GM19467 (cell line): ENCODE measurements around the gene SPTBN1.

ENCODE experiments used
- ATAC-seq: cut with Tn5 transposase; IDR thresholded peaks from one replicate; pipeline ENCODE4 v1.9.1; 2021; ENCODE audit warnings: mild to moderate bottlenecking, moderate library complexity; ENCODE audit not compliant: unreplicated experiment

Gene SPTBN1

GRCh38 chr2:54549430-54549829 is 93.3 kb downstream of the SPTBN1 start:
- no peak for ATAC-seq

- ATAC-seq: no peak
Measured at GRCh38 chr2:54549917-54550518, 93.9 kb downstream of the SPTBN1 start.

DNA sequence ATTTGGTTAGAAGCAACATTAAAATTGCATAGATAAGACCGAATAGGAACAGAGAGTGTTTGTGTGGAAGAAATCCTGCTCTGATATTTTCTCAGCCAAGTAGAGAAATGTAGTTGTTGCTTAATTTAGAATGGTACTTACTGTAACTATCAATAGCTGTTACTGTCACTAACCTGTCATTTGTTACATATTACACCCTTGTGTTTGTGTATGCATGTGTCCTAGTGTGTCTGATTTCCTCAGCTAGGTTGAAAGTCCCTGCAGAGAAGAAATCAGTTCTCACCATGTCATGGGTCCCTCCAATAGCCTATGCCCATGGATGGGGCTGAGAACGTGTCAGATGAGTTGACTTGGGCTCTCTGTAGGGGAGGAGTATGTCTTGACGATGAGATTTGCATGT is 94.4 kb downstream of the SPTBN1 start:
- no peak for ATAC-seq

DNA sequence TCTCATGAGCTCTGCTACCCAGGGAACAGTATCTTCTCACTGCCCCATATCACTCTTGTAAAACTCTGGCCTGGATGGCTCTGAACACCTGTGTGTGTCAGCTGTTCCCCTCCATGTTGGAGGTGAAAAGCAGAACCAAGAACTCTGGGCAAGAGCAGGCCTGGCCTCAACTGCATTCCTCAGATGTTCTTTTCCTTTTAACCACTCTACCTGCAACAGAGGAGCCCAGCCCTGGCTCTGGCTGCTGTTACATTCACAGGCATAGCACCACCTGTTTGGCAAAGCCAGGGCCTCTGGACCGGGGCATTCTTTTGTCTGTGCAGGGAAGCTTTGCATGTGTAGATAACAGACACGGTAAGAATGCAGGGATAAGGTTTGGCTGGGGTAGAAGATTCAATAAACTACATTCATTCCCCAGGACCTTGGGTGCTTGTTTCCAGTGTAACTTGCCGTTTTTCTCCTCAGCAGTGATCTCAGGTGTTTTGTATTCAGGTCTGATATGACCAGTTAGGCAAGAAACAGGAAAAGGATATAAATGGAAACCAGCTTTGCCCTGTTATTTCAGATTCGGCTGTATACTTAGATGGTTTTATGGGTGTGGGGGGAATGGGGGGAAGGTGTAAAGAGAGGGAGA is 95.1 kb downstream of the SPTBN1 start:
- peak; percentile 49 for ATAC-seq

- no peak for ATAC-seq
Measured at GRCh38 chr2:54553075-54553474, 96.9 kb downstream of the SPTBN1 start.

GRCh38 chr2:54553775-54554174 is 97.6 kb downstream of the SPTBN1 start:
- ATAC-seq: no peak

DNA sequence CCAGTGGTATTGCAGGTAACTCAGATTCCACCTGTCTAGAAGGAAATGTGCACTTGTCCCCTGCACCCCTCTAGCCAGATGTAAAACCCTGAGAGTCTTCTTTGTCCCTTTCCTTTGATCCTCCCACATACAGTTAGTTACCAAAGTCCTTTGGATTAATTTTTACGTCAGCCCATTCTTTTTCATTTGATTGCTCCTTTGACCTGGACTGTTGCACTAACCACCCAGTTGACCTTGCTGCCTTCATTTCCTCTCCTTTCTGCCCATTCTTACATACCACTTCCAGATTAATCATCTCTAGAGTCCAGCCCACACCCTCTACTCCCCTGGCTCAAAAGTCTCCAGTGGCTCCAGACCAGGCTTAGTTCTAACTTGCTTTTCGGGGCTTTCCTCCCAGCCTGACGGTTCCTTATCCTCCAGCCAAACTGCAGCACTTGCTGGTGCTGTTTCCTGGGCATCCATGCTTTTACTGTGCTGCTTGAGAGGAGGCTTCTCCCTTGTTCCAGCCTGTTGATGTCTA is 99.3 kb downstream of the SPTBN1 start:
- no peak for ATAC-seq

GRCh38 chr2:54556621-54557121 is 100.5 kb downstream of the SPTBN1 start:
- no peak for ATAC-seq

DNA sequence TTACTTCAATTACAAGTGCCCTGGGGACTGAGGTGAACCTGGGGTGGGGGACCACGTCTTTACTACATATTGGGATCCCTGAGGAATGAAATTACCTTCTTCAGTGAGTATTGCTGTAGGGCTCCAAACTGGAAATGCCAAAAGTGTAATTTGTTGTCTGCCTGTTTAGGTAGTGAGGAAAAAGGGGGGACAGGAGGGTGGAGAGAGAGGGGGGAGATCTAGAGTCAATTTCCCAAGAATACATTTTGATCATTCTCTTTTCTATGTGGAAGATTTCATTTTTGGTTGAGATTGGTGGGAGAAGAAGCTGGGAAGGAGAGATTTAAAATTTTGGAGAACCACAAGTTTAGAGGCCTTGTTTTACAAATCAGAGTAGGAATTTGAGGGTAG is 101.1 kb downstream of the SPTBN1 start:
- ATAC-seq: no peak

DNA sequence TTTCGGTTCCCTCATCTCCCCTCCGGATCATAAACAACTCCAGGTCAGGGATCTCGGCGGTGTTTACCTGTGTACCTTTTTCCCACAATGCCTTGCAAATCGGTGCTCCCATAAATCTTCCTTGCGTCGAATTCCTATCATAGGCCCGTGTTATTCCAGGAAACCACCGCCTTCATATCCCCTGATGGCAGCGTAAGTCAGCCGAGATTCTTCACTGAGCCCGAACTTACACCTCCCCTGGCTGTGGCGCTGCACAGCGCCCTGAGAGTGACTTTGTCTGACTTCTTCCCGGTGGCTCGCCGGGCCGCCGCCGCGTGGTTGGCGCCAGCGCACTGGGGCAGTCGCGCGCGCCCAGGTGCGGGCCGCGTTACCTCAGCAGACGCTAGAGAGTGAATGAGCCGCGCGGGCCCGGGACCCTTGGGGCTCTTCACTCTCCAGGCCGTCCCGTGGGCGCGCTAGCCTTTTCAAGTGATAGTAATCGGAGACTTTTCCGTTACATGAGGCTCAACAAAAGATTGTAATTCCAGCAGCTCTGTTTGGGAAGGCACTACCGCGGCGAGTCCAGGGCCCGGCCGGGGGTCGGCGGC is 101.6 kb downstream of the SPTBN1 start:
- ATAC-seq: peak; percentile 44

DNA sequence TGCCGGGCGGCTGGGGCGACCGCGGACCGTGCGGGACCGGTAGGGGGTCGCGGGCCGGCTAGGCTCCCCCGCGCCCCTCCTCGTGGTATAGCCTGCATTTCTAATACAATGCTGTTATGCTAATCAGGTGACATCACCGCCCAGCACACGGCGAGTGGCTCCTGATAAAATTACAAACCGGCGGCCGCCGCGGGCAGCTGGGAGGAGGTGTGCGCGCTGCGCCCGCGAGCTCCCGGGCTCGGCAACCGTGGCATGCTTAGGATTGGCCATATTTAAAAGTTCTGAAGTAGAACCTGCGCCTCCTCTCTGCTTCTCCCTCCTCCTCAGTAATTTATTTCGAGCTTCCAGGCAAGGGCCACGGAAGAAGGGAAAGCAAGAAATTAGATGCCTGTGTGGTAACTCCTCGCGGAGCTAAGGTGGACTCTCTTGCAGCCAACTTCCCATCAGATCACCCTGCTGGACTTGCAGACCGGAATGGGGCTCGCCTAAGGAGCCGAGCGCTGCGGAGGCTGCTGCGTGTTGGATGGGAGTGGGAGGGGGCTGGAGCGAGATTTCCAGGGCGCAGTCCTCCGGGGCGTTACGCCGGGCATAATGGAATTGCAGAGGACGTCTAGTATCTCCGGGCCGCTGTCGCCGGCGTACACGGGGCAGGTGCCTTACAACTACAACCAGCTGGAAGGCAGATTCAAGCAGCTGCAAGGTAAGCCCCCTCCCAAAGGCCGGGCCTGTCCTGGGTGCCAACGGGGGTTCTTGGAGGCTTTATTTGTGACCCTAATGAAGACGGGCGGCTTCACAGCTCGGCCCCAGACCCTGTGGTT is 102.3 kb downstream of the SPTBN1 start:
- peak; percentile 38 for ATAC-seq

DNA sequence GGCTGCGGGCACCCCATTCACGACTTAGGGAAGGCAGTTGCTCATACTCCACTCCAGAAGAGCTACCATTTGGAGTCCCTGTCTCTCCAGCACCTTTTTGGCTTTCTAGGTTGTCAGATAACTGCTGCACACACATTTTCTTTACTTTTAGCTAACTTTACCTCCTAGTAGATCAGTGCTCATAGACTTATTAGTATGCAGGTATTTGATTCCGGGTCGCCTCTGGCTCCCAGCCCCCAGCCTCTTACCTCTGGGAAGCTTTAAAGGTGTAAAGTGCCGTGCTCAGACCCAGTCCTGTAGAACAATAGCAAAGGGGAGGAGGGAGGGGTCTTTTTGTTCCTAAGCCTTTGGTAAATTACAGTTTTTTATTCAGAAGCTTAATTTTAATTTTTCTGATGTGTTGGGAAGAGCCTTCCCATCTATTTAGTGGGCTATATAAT is 102.9 kb downstream of the SPTBN1 start:
- ATAC-seq: no peak

GRCh38 chr2:54559593-54560145 is 103.5 kb downstream of the SPTBN1 start:
- no peak for ATAC-seq

DNA sequence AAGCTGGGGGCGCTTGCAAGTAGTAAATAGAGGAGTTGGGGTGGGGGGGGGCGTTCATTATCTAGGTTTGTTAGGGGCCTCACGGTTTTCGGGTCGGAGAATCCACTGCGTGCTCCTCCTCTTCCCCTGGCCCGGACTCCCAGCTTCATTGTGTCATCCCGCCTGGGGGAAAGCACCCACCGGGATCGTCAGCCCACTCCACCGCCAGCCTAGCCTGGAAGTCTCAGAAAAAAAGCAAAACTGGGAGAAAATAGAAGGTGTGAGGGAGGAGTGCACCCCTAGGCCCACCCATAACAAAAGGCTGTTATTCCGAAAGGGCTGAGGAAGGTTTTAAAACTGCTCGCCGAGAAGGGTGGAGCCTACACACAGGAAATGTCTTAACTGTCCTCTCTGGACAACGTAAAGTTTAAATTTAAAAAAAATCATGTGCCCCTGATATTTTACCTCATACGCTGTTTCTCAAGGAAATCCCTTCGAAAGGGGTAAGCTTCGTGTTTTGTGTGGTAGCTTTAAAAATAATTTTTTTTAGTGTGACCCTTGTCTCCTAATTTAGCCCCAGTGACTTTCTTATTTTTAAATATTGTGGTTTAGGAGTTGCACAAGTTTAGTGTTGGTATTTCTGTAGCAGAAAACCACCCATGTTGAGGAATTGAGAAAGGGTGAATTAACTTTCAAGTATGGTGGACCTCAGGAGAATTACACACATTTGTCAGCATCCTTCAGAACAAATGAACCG is 104.2 kb downstream of the SPTBN1 start:
- ATAC-seq: peak; percentile 36

- ATAC-seq: no peak
Measured at GRCh38 chr2:54561010-54561409, 104.9 kb downstream of the SPTBN1 start.

DNA sequence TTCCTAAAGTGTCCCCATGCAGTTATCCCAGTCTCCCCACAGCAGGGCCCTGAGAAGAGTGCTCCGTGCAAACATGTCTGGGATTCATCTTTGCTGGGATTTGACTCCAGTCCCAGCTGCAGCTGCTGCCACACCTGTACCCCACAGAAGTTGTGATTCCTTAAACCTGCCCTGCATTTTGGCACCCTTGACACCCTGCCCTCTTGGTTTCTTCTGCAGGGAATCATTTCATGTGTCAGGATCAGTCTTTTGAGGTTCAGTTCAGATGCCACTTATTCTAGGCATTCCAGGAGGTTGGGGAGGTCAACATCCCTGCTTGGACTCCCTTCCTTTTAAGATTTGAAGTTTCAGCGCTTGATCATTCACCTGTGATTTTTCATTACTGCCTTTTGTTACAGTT is 108.3 kb downstream of the SPTBN1 start:
- no peak for ATAC-seq

DNA sequence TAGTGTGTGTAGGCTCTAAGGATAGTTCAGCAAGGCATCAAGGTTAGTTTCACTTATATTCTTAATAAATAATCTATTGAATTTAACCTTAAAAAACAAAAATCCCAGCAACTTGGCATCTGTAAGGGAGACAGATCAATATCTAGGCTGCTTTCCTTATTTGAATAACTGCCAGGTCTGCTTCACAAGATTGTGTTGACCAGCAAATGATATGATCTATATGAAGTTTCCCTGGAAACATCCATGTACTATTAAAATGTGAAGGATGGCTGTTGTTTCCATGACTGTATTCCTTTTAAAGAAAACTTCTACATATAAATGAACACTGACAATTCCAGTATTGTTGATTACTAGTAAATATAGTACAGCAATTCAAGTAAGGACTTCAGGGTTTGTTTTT is 109.4 kb downstream of the SPTBN1 start:
- ATAC-seq: no peak

- no peak for ATAC-seq
Measured at GRCh38 chr2:54566896-54567295, 110.8 kb downstream of the SPTBN1 start.

GRCh38 chr2:54568876-54569321 is 112.8 kb downstream of the SPTBN1 start:
- ATAC-seq: peak; percentile 29

- no peak for ATAC-seq
Measured at GRCh38 chr2:54569745-54570301, 113.7 kb downstream of the SPTBN1 start.
